HepG2 (cell line): ENCODE results near the gene STX2. TPM values are rescaled to one million over a fixed set of nuclear protein-coding genes. Genes with fewer than 3 reads are reported as not detected.

Experiments
- DZIP1 ChIP-seq: sonication (generic); formaldehyde crosslinking; IDR thresholded peaks from 2 replicates; pipeline ENCODE4 v1.5.0; 2020; ENCODE audit warnings: mild to moderate bottlenecking, missing genetic modification reagents
- HES4 ChIP-seq: sonication (generic); formaldehyde crosslinking; IDR thresholded peaks from 2 replicates; pipeline ENCODE4 v1.9.0; 2021; ENCODE audit warnings: mild to moderate bottlenecking, missing genetic modification reagents, borderline replicate concordance
- KDM5A ChIP-seq: fragments of 200-600 bp; sonication (generic); IDR thresholded peaks from 2 replicates; pipeline ENCODE4 v1.7.0; 2018; ENCODE audit warnings: antibody characterized with exemption, mild to moderate bottlenecking, low read length, borderline replicate concordance
- POLR2A ChIP-seq, 2 experiments: IDR thresholded peaks; 2 replicates each; pipeline ENCODE4 v1.6.1; 2011; ENCODE audit warnings: low read depth in 2 of 2, low read length in 2 of 2, mild to moderate bottlenecking in 1 of 2, moderate library complexity in 1 of 2; ENCODE audit not compliant: insufficient read depth in 1 of 2
- RAD51 ChIP-seq: fragments of 450-650 bp; IDR thresholded peaks from 2 replicates; pipeline ENCODE4 v1.6.1; 2016; ENCODE audit warnings: borderline replicate concordance
- SRY ChIP-seq: sonication (generic); formaldehyde crosslinking; IDR thresholded peaks from 2 replicates; pipeline ENCODE4 v1.8.0; 2022; ENCODE audit warnings: mild to moderate bottlenecking, missing genetic modification reagents
- ZEB1 ChIP-seq: IDR thresholded peaks from 2 replicates; pipeline ENCODE4 v1.6.1; 2012; ENCODE audit warnings: mild to moderate bottlenecking, low read depth, inconsistent platforms; ENCODE audit not compliant: insufficient replicate concordance
- ZFP36L2 ChIP-seq: sonication (generic); formaldehyde crosslinking; IDR thresholded peaks from 2 replicates; pipeline ENCODE4 v1.4.0; 2020; ENCODE audit warnings: missing genetic modification reagents
- ZNF329 ChIP-seq: sonication (generic); formaldehyde crosslinking; IDR thresholded peaks from 2 replicates; pipeline ENCODE4 v1.9.0; 2021; ENCODE audit warnings: low read depth, mild to moderate bottlenecking, missing genetic modification reagents
- ZNF383 ChIP-seq: sonication (generic); formaldehyde crosslinking; IDR thresholded peaks from 2 replicates; pipeline ENCODE4 v1.4.0; 2020; ENCODE audit warnings: missing genetic modification reagents, mild to moderate bottlenecking, borderline replicate concordance
- ZNF407 ChIP-seq: sonication (generic); formaldehyde crosslinking; IDR thresholded peaks from one replicate; pipeline ENCODE4 v1.5.1; 2020; ENCODE audit warnings: mild to moderate bottlenecking, missing genetic modification reagents; ENCODE audit errors: not compliant biosample characterization
- polyA plus RNA-seq, 8 experiments: library from polyadenylated mRNA; depleted of rRNA in 3 of 8; stranded (reverse) in 7 of 8; unstranded in 1 of 8; fragments of >200 nt; fragmentation: Illumina TruSeq in 4 of 8; extraction: Trizol in 4 of 8; gene quantifications; 2 replicates each; pipeline versions ENCODE4 v1.2.1 to v1.2.3, GENCODE V29; 2011 to 2016; ENCODE audit warnings: low read depth in 4 of 8, missing spikeins in 1 of 8, mixed read lengths in 1 of 8; ENCODE audit not compliant: insufficient read depth in 1 of 8
- total RNA-seq, 5 experiments: library from RNA; depleted of rRNA; stranded (reverse); fragments of >200 nt; fragmentation: Illumina TruSeq; extraction: Trizol; gene quantifications; 2 replicates each; pipeline ENCODE4 v1.2.3, GENCODE V29; 2016; ENCODE audit warnings: low read depth in 1 of 5
- TF ChIP-seq, protein P1 (sequence below): sonication (generic); formaldehyde crosslinking; IDR thresholded peaks from 2 replicates; pipeline ENCODE4 v1.4.0; 2020; ENCODE audit warnings: missing genetic modification reagents
- TF ChIP-seq, protein P2 (sequence below): fragments of 450-650 bp; IDR thresholded peaks from 2 replicates; pipeline ENCODE4 v1.6.1; 2016

Gene STX2
- total and polyA plus RNA-seq, 2 of the 13 experiments (the other 11 are each of a cell fraction or from before 2014, with no cell fraction given) = 13.4 to 25.1 TPM

GRCh38 chr12:130850418-130851021 is 11.5 kb upstream of the STX2 start (continued):
- TF ChIP-seq ZFP36L2 (CRISPR knock-in tag) = no peak
- no peak for TF ChIP-seq RAD51
- no peak for TF ChIP-seq SRY (CRISPR knock-in tag)
- no peak for TF ChIP-seq ZNF407 (CRISPR knock-in tag)
- no peak for TF ChIP-seq KDM5A
- TF ChIP-seq ZEB1 = no peak
- TF ChIP-seq, protein P1, sequence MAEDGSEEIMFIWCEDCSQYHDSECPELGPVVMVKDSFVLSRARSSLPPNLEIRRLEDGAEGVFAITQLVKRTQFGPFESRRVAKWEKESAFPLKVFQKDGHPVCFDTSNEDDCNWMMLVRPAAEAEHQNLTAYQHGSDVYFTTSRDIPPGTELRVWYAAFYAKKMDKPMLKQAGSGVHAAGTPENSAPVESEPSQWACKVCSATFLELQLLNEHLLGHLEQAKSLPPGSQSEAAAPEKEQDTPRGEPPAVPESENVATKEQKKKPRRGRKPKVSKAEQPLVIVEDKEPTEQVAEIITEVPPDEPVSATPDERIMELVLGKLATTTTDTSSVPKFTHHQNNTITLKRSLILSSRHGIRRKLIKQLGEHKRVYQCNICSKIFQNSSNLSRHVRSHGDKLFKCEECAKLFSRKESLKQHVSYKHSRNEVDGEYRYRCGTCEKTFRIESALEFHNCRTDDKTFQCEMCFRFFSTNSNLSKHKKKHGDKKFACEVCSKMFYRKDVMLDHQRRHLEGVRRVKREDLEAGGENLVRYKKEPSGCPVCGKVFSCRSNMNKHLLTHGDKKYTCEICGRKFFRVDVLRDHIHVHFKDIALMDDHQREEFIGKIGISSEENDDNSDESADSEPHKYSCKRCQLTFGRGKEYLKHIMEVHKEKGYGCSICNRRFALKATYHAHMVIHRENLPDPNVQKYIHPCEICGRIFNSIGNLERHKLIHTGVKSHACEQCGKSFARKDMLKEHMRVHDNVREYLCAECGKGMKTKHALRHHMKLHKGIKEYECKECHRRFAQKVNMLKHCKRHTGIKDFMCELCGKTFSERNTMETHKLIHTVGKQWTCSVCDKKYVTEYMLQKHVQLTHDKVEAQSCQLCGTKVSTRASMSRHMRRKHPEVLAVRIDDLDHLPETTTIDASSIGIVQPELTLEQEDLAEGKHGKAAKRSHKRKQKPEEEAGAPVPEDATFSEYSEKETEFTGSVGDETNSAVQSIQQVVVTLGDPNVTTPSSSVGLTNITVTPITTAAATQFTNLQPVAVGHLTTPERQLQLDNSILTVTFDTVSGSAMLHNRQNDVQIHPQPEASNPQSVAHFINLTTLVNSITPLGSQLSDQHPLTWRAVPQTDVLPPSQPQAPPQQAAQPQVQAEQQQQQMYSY (CRISPR knock-in tag) = no peak
- TF ChIP-seq ZNF329 (CRISPR knock-in tag) = no peak
- no peak for TF ChIP-seq DZIP1 (CRISPR knock-in tag)
- TF ChIP-seq POLR2A (IDR thresholded peaks at IDR 0.05; ENCODE audit: insufficient read depth in 1 of 2, low read depth in 2 of 2, low read length in 2 of 2) = 0 out of 4 replicates have a peak, but pooled peaks of 1 of the 2 experiments have one; percentile 30
- TF ChIP-seq ZNF383 (CRISPR knock-in tag) = no peak
- TF ChIP-seq HES4 (CRISPR knock-in tag) = no peak
- TF ChIP-seq, protein P2, sequence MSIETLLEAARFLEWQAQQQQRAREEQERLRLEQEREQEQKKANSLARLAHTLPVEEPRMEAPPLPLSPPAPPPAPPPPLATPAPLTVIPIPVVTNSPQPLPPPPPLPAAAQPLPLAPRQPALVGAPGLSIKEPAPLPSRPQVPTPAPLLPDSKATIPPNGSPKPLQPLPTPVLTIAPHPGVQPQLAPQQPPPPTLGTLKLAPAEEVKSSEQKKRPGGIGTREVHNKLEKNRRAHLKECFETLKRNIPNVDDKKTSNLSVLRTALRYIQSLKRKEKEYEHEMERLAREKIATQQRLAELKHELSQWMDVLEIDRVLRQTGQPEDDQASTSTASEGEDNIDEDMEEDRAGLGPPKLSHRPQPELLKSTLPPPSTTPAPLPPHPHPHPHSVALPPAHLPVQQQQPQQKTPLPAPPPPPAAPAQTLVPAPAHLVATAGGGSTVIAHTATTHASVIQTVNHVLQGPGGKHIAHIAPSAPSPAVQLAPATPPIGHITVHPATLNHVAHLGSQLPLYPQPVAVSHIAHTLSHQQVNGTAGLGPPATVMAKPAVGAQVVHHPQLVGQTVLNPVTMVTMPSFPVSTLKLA = peak; percentile 76
- TF ChIP-seq, all 625 proteins: peak for 5
